Esophagus squamous epithelium (tissue), 5 donors: ENCODE measurements around the gene CEP63. TPM values are rescaled to one million over a fixed set of nuclear protein-coding genes. Genes with fewer than 3 reads are reported as not detected.

Experiments used
- DNase-seq: peaks from one replicate; lab custom pipeline; 2025; lab: John Stamatoyannopoulos, UW
- H3K27ac ChIP-seq, 4 donors: fragments of 200-600 bp; sonication (generic); one replicate each; pipeline ENCODE4 v1.5.1; 2016 to 2019; ENCODE audit warnings: mild to moderate bottlenecking in 1 of 4
- H3K27me3 ChIP-seq, 4 donors: fragments of 200-600 bp; sonication (generic); 1 replicate in 3 of 4; 2 replicates in 1 of 4; pipeline versions ENCODE4 v1.5.1 to v1.6.0; 2017 to 2021; ENCODE audit warnings: antibody characterized with exemption in 1 of 4
- H3K36me3 ChIP-seq, 3 donors: fragments of 200-600 bp; sonication (generic); one replicate each; pipeline ENCODE4 v1.5.1; 2016 to 2019
- H3K4me1 ChIP-seq, 3 donors: fragments of 200-600 bp; sonication (generic); one replicate each; pipeline ENCODE4 v1.5.1; 2017 to 2019
- H3K4me3 ChIP-seq, 4 donors: fragments of 200-600 bp; sonication (generic); 1 replicate in 3 of 4; 2 replicates in 1 of 4; pipeline ENCODE4 v1.5.1; 2016 to 2019; ENCODE audit warnings: mild to moderate bottlenecking in 2 of 4, moderate library complexity in 1 of 4
- H3K9me3 ChIP-seq, 3 donors: fragments of 200-600 bp; sonication (generic); one replicate each; pipeline ENCODE4 v1.5.1; 2016 to 2019
- POLR2A ChIP-seq, 4 donors: fragments of 450-650 bp; IDR thresholded peaks; one replicate each; pipeline ENCODE4 v1.6.1; 2017; ENCODE audit warnings: antibody characterized with exemption in 4 of 4, mild to moderate bottlenecking in 4 of 4, moderate library complexity in 3 of 4
- WGBS, 2 donors: methylation state at CpG; one replicate each; pipeline ENCODE4 v1.1.5; 2018; 5-methylcytosine and 5-hydroxymethylcytosine counted together
- intact Hi-C: fragments of 100-400 bp; cut with DNase I; formaldehyde crosslinking; loops from one replicate; pipeline ENCODE4 v1.15.0; 2022
- total RNA-seq, 4 donors: library from RNA; depleted of rRNA; stranded (reverse); fragments of >200 nt; gene quantifications; one replicate each; pipeline ENCODE4 v1.1.0, GENCODE V29; 2016
- TF ChIP-seq, protein P1 (sequence below), 6 experiments: fragments of 450-650 bp in 4 of 6; fragments of 200-600 bp in 2 of 6; sonication (generic) in 2 of 6; IDR thresholded peaks; one replicate each; pipeline ENCODE4 v1.5.1; 2016 to 2019; ENCODE audit warnings: antibody characterized with exemption in 6 of 6, mild to moderate bottlenecking in 4 of 6, moderate library complexity in 4 of 6
- donor health status: DM: yes; HTN: yes; CAD: no.

Gene CEP63
- total RNA-seq, 4 donors from 2014 or later: 7.7 to 18.1 (median 14.4) TPM

DNA sequence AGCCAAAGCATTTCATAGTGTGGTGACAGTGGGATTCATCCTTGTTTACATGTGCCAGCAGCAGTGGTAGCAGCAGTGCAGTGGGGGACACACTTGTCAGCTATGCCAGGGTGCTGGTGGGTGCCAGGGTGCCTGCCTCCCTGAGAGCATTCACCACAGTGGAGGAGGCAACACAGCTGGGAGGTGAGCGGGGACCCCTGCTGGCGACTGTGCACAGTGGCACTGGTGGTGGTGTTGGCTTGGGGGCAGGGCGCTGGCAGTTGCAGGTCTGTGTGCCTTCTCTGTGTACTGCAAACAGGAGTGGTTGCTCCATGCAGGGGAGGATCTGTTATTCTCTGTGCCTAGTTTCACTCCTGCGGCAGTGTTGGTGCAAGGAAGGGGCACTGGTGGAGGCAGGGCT lies 41.2 kb downstream of the CEP63 start:
- Histone ChIP-seq H3K36me3 (peaks cover 0 to 13% (median 0%) of the 10 kb centered on the region in 3 donors), H3K27me3 (no peaks in the 10 kb centered on the region), H3K4me3 (no peak overlapping the region), H3K9me3 (peaks cover 0 to 41% (median 22%) of the 10 kb centered on the region in 3 donors), H3K4me1 (no peaks in the 10 kb centered on the region), H3K27ac (no peak overlapping the region)
- no peak for DNase-seq
- intact Hi-C loops: no loop called here
- 90% methylated on average over 2 of the region's 4 CpGs; no CpG with 5 or more reads in 1 of the 2 donors for WGBS, 2 donors
- no peak for TF ChIP-seq POLR2A (IDR thresholded peaks at IDR 0.05)
- TF ChIP-seq, protein P1, sequence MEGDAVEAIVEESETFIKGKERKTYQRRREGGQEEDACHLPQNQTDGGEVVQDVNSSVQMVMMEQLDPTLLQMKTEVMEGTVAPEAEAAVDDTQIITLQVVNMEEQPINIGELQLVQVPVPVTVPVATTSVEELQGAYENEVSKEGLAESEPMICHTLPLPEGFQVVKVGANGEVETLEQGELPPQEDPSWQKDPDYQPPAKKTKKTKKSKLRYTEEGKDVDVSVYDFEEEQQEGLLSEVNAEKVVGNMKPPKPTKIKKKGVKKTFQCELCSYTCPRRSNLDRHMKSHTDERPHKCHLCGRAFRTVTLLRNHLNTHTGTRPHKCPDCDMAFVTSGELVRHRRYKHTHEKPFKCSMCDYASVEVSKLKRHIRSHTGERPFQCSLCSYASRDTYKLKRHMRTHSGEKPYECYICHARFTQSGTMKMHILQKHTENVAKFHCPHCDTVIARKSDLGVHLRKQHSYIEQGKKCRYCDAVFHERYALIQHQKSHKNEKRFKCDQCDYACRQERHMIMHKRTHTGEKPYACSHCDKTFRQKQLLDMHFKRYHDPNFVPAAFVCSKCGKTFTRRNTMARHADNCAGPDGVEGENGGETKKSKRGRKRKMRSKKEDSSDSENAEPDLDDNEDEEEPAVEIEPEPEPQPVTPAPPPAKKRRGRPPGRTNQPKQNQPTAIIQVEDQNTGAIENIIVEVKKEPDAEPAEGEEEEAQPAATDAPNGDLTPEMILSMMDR (IDR thresholded peaks at IDR 0.05): peak in 1 of 6 experiments; percentile 6

DNA sequence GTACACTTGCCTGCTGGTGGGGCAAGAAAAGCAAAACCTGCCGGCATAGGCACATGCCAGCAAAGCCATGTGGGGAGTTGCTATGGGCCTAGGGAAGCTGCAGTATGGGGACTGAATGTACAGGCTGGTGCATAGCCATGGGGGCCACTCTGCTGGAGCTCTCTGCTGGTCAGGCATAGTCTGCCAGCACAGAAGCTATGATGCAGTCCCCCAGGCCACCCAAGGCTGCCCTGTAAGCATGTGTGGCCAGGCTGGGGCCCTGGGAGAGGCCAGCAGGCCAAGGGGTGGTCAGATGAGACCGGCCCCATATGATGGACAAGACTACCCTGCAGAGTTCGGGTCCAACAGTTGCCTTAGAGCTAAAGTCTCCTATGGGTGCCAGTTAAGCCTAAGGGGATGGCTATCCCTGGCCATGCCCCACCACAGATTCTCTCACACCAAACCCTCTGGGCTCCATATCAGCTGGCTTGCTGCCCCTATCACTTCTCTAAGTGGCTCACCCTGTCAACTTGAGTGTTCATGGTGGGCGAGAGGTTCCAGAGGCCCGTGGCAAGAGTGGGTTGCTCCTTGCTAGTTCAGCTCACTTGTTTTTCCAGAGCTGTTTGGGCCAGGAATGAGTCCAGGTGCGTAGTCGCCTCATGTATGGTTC lies 41.8 kb downstream of the CEP63 start:
- Histone ChIP-seq H3K36me3 (peaks cover 0 to 14% (median 0%) of the 10 kb centered on the region in 3 donors), H3K4me1 (no peaks in the 10 kb centered on the region), H3K27ac (no peak overlapping the region), H3K9me3 (peaks cover 0 to 35% (median 22%) of the 10 kb centered on the region in 3 donors), H3K27me3 (no peaks in the 10 kb centered on the region), H3K4me3 (no peak overlapping the region)
- WGBS, 2 donors: 94 to 95% methylated on average over 4 to 6 of the region's 7 CpGs
- TF ChIP-seq POLR2A (IDR thresholded peaks at IDR 0.05): no peak
- TF ChIP-seq, protein P1 (IDR thresholded peaks at IDR 0.05): no peak
- no peak for DNase-seq
- intact Hi-C loops: no loop called here

DNA sequence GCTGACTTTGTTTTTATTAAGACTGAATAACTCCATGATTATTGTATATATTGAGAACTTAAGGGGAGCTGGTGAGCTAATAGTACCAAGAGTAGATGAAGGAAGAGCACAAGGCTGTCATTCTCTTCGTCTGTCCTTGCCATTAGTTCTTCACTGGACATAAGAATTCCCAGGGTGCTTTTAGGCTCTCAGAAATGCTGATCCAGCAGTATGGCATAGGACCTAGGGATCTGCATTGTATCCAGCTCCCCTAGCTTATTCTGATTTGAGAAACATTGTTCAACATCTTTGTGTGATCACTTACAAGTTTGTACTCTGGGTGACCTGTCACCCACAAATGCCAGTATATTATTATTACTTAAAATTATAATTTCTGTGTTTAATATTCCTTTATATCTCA lies 47.6 kb downstream of the CEP63 start:
- Histone ChIP-seq H3K27ac (no peak overlapping the region), H3K4me1 (no peaks in the 10 kb centered on the region), H3K9me3 (no peaks in the 10 kb centered on the region), H3K4me3 (no peak overlapping the region), H3K27me3 (no peaks in the 10 kb centered on the region), H3K36me3 (peaks cover 4 to 63% (median 9%) of the 10 kb centered on the region in 3 donors)
- intact Hi-C loops: no loop called here
- 86 to 93% methylated on average over 1 of the region's 1 CpG for WGBS, 2 donors
- no peak for DNase-seq
- TF ChIP-seq POLR2A (IDR thresholded peaks at IDR 0.05): no peak
- TF ChIP-seq, protein P1 (IDR thresholded peaks at IDR 0.05): no peak

DNA sequence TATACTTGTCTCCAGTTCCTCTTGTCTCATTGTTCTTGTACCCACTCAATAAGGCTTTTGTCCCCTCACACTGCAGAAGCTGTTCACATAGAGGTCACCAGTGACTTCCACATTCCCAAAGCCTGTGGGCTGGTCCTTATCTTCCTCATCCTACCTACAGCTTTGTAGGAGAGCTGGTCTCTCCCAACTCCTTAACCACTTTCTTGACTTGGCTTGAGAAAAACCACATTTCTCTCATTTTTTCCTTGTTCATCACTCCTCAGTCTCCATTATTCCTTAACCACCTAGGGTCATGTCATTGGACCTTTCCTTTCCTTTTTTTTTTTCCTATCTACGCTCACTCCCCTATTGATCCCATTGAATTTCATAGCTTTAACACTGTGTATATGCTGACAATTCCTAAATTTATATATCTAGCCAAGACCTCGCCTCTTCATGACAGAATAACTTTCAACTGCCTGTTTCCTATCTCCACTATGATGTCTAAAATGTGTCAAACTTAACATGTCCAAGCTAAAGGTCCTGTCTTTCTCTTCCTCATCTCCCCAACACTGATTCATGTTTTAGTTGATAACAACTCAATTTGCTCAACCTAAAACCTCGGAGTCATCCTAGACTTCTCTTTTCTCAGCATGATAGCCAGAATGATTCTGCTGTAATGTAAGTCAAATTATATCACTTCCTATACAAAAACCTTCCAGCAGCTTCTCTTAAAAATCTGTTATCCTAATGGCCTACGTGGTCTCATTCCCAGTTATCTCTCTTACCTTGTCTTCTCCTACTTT lies 49.5 kb downstream of the CEP63 start:
- Histone ChIP-seq H3K4me1 (no peaks in the 10 kb centered on the region), H3K27me3 (no peaks in the 10 kb centered on the region), H3K4me3 (no peak overlapping the region), H3K9me3 (no peaks in the 10 kb centered on the region), H3K27ac (no peak overlapping the region), H3K36me3 (peaks cover 4 to 82% (median 9%) of the 10 kb centered on the region in 3 donors)
- no peak for TF ChIP-seq POLR2A (IDR thresholded peaks at IDR 0.05)
- TF ChIP-seq, protein P1 (IDR thresholded peaks at IDR 0.05): no peak
- intact Hi-C loops: no loop called here
- WGBS, 2 donors: 89 to 90% methylated on average over 4 of the region's 4 CpGs
- DNase-seq: no peak

DNA sequence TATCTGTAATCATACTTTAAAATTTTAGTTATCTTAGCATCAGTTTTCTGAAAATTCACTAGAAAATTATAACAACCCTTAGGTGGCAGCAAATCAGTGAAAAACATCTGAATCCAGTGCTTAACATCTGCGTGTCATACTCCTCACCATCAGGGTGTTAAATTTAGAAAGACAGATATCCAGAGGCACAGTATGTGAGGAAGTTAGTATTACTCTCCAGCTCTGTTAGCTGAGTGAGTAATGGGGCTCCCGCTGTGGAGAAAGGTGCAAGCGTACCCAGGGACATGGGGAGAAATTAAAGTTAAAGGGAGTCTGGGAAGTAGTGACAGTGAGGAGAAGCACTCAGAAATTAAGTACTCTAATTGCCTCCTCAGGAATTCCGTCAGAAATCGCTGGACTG lies 50.9 kb downstream of the CEP63 start:
- peaks cover 4 to 89% (median 9%) of the 10 kb centered on the region in 3 donors for H3K36me3 ChIP-seq
- TF ChIP-seq POLR2A (IDR thresholded peaks at IDR 0.05): no peak
- TF ChIP-seq, protein P1 (IDR thresholded peaks at IDR 0.05): no peak
- H3K27ac ChIP-seq: no peak overlapping the region
- H3K4me3 ChIP-seq: no peak overlapping the region
- intact Hi-C loops: no loop called here
- DNase-seq: no peak
- no peaks in the 10 kb centered on the region for H3K4me1 ChIP-seq
- H3K9me3 ChIP-seq: no peaks in the 10 kb centered on the region
- 91 to 95% methylated on average over 5 of the region's 5 CpGs for WGBS, 2 donors
- H3K27me3 ChIP-seq: no peaks in the 10 kb centered on the region
